HepG2 (cell line): ENCODE results near the gene SSBP4. TPM values are rescaled to one million over a fixed set of nuclear protein-coding genes. Genes with fewer than 3 reads are reported as not detected.

Experiments
- FOXA1 ChIP-seq, 2 experiments: fragments of 450-650 bp in 1 of 2; sonication (generic) in 1 of 2; formaldehyde crosslinking in 1 of 2; IDR thresholded peaks; 2 replicates each; pipeline versions ENCODE4 v1.4.0 to v1.6.1; 2016 to 2020; ENCODE audit warnings: missing genetic modification reagents in 1 of 2
- HOXA7 ChIP-seq: sonication (generic); formaldehyde crosslinking; IDR thresholded peaks from 2 replicates; pipeline ENCODE4 v1.8.1; 2022; ENCODE audit warnings: mild to moderate bottlenecking, missing genetic modification reagents, moderate library complexity
- MAF1 ChIP-seq: sonication (generic); formaldehyde crosslinking; IDR thresholded peaks from 2 replicates; pipeline ENCODE4 v1.5.0; 2020; ENCODE audit warnings: missing genetic modification reagents, borderline replicate concordance
- ZNF263 ChIP-seq: sonication (generic); formaldehyde crosslinking; IDR thresholded peaks from 2 replicates; pipeline ENCODE4 v1.4.0; 2020; ENCODE audit warnings: missing genetic modification reagents
- ZNF276 ChIP-seq: sonication (generic); formaldehyde crosslinking; IDR thresholded peaks from 2 replicates; pipeline ENCODE4 v1.4.0; 2020; ENCODE audit warnings: mild to moderate bottlenecking, low read depth, missing genetic modification reagents
- ZNF318 ChIP-seq: sonication (generic); formaldehyde crosslinking; IDR thresholded peaks from 2 replicates; pipeline ENCODE4 v1.4.0; 2020; ENCODE audit warnings: mild to moderate bottlenecking, missing genetic modification reagents
- polyA plus RNA-seq, 8 experiments: library from polyadenylated mRNA; depleted of rRNA in 3 of 8; stranded (reverse) in 7 of 8; unstranded in 1 of 8; fragments of >200 nt; fragmentation: Illumina TruSeq in 4 of 8; extraction: Trizol in 4 of 8; gene quantifications; 2 replicates each; pipeline versions ENCODE4 v1.2.1 to v1.2.3, GENCODE V29; 2011 to 2016; ENCODE audit warnings: low read depth in 4 of 8, missing spikeins in 1 of 8, mixed read lengths in 1 of 8; ENCODE audit not compliant: insufficient read depth in 1 of 8
- total RNA-seq, 5 experiments: library from RNA; depleted of rRNA; stranded (reverse); fragments of >200 nt; fragmentation: Illumina TruSeq; extraction: Trizol; gene quantifications; 2 replicates each; pipeline ENCODE4 v1.2.3, GENCODE V29; 2016; ENCODE audit warnings: low read depth in 1 of 5
- TF ChIP-seq, protein P1 (sequence below): IDR thresholded peaks from 2 replicates; pipeline ENCODE4 v1.6.1; 2016; ENCODE audit warnings: missing biosample characterization, missing genetic modification reagents, low read depth
- TF ChIP-seq, protein P2 (sequence below): sonication (generic); formaldehyde crosslinking; IDR thresholded peaks from 2 replicates; pipeline ENCODE4 v1.5.0; 2020; ENCODE audit warnings: missing genetic modification reagents
- TF ChIP-seq, protein P3 (sequence below): IDR thresholded peaks from 2 replicates; pipeline ENCODE4 v1.6.1; 2012; ENCODE audit warnings: low read depth, low read length, improper control_type of control experiment

The SSBP4 gene
- total and polyA plus RNA-seq, 2 of the 13 experiments (the other 11 are each of a cell fraction or from before 2014, with no cell fraction given) = 20.8 to 39.5 TPM

GRCh38 chr19:18469069-18469846 is 50.1 kb downstream of the SSBP4 start (continued):
- TF ChIP-seq FOXA1 (IDR thresholded peaks at IDR 0.05) (no peak), FOXA1 (CRISPR knock-in tag; IDR thresholded peaks at IDR 0.05) (no peak), ZNF263 (CRISPR knock-in tag) (no peak), ZNF318 (CRISPR knock-in tag) (no peak), HOXA7 (CRISPR knock-in tag) (no peak), ZNF276 (CRISPR knock-in tag) (no peak), MAF1 (no peak)
- TF ChIP-seq, protein P1, sequence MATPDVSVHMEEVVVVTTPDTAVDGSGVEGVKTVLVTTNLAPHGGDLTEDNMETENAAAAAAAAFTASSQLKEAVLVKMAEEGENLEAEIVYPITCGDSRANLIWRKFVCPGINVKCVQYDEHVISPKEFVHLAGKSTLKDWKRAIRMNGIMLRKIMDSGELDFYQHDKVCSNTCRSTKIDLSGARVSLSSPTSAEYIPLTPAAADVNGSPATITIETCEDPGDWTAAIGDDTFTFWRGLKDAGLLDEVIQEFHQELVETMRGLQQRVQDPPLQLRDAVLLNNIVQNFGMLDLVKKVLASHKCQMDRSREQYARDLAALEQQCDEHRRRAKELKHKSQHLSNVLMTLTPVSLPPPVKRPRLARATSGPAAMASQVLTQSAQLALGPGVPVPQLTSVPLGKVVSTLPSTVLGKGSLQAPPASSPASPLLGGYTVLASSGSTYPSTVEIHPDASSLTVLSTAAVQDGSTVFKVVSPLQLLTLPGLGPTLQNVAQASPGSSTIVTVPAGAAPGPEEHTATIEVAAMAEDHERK (CRISPR knock-in tag) = no peak
- TF ChIP-seq, protein P2, sequence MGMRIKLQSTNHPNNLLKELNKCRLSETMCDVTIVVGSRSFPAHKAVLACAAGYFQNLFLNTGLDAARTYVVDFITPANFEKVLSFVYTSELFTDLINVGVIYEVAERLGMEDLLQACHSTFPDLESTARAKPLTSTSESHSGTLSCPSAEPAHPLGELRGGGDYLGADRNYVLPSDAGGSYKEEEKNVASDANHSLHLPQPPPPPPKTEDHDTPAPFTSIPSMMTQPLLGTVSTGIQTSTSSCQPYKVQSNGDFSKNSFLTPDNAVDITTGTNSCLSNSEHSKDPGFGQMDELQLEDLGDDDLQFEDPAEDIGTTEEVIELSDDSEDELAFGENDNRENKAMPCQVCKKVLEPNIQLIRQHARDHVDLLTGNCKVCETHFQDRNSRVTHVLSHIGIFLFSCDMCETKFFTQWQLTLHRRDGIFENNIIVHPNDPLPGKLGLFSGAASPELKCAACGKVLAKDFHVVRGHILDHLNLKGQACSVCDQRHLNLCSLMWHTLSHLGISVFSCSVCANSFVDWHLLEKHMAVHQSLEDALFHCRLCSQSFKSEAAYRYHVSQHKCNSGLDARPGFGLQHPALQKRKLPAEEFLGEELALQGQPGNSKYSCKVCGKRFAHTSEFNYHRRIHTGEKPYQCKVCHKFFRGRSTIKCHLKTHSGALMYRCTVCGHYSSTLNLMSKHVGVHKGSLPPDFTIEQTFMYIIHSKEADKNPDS (CRISPR knock-in tag) = no peak
- TF ChIP-seq, protein P3, sequence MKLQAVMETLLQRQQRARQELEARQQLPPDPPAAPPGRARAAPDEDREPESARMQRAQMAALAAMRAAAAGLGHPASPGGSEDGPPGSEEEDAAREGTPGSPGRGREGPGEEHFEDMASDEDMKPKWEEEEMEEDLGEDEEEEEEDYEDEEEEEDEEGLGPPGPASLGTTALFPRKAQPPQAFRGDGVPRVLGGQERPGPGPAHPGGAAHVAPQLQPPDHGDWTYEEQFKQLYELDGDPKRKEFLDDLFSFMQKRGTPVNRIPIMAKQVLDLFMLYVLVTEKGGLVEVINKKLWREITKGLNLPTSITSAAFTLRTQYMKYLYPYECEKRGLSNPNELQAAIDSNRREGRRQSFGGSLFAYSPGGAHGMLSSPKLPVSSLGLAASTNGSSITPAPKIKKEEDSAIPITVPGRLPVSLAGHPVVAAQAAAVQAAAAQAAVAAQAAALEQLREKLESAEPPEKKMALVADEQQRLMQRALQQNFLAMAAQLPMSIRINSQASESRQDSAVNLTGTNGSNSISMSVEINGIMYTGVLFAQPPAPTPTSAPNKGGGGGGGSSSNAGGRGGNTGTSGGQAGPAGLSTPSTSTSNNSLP = no peak
